HG03442 (cell line): ENCODE data around the gene GNA14.
"Not testable (repeated sequence)": the region's sequence is repeated elsewhere in the genome, so short reads cannot be mapped to it uniquely, and the experiment has no call there.

Experiments
- ATAC-seq: cut with Tn5 transposase; IDR thresholded peaks from one replicate; pipeline ENCODE4 v1.9.1; 2021; ENCODE audit warnings: mild to moderate bottlenecking, moderate library complexity; ENCODE audit not compliant: unreplicated experiment

GNA14 gene

GRCh38 chr9:77647267-77648233 lies 572 bp downstream of the GNA14 start:
- no peak for ATAC-seq

GRCh38 chr9:77643871-77644270 lies 4.3 kb downstream of the GNA14 start:
- no peak for ATAC-seq

GRCh38 chr9:77640741-77641580 lies 7.2 kb downstream of the GNA14 start:
- no peak for ATAC-seq

GRCh38 chr9:77632652-77633051 lies 15.5 kb downstream of the GNA14 start:
- ATAC-seq = no peak

GRCh38 chr9:77628864-77629263 lies 19.3 kb downstream of the GNA14 start:
- not testable (repeated sequence) for ATAC-seq

- no peak for ATAC-seq
These were observed 31.9 kb downstream of the GNA14 start for GRCh38 chr9:77616191-77616590.

- no peak for ATAC-seq
These were observed 33.5 kb downstream of the GNA14 start for GRCh38 chr9:77614645-77615044.

- ATAC-seq = no peak
These were observed 41.6 kb downstream of the GNA14 start for GRCh38 chr9:77606526-77606925.

- no peak for ATAC-seq
These were observed 42.5 kb downstream of the GNA14 start for GRCh38 chr9:77605449-77606220.

GRCh38 chr9:77604316-77604715 lies 43.8 kb downstream of the GNA14 start:
- ATAC-seq = no peak

- ATAC-seq = no peak
These were observed 45.3 kb downstream of the GNA14 start for GRCh38 chr9:77602852-77603251.

- ATAC-seq = no peak
These were observed 46.5 kb downstream of the GNA14 start for GRCh38 chr9:77601476-77602099.

GRCh38 chr9:77600810-77601209 lies 47.3 kb downstream of the GNA14 start:
- ATAC-seq = no peak

GRCh38 chr9:77599492-77599891 lies 48.6 kb downstream of the GNA14 start:
- no peak for ATAC-seq

- no peak for ATAC-seq
These were observed 49.1 kb downstream of the GNA14 start for GRCh38 chr9:77598991-77599390.

- ATAC-seq = no peak
These were observed 49.6 kb downstream of the GNA14 start for GRCh38 chr9:77598524-77598923.

- no peak for ATAC-seq
These were observed 51.1 kb downstream of the GNA14 start for GRCh38 chr9:77597057-77597456.

- no peak for ATAC-seq
These were observed 52.6 kb downstream of the GNA14 start for GRCh38 chr9:77595426-77596095.

GRCh38 chr9:77594963-77595362 lies 53.2 kb downstream of the GNA14 start:
- ATAC-seq = no peak

GRCh38 chr9:77593528-77593927 lies 54.6 kb downstream of the GNA14 start:
- no peak for ATAC-seq
